SU-DHL-6 (cell line): ENCODE data around the gene KHDC3L.

Source experiments
- H2AFZ ChIP-seq: fragments of 200-600 bp; sonication (generic); 2 replicates; pipeline ENCODE4 v1.6.1; 2014; ENCODE audit warnings: low read depth, mild to moderate bottlenecking, moderate library complexity, mixed read lengths, antibody characterized with exemption, low read length; ENCODE audit not compliant: severe bottlenecking
- H3F3A ChIP-seq: fragments of 200-600 bp; shearing (Covaris generic); 2 replicates; pipeline ENCODE4 v1.6.0; 2016; ENCODE audit warnings: antibody characterized with exemption, mild to moderate bottlenecking; ENCODE audit not compliant: insufficient read depth
- H3K27ac ChIP-seq: fragments of 200-600 bp; sonication (generic); 2 replicates; pipeline ENCODE4 v1.5.1; 2016; ENCODE audit warnings: low read depth, mild to moderate bottlenecking, low read length, moderate library complexity, mixed read lengths
- H3K27me3 ChIP-seq: fragments of 200-600 bp; sonication (generic), shearing (Covaris generic); 2 replicates; pipeline ENCODE4 v1.6.0; 2014; ENCODE audit warnings: mild to moderate bottlenecking, low read length
- H3K36me3 ChIP-seq: fragments of 200-600 bp; sonication (generic); 2 replicates; pipeline ENCODE4 v1.6.1; 2014; ENCODE audit warnings: mild to moderate bottlenecking, low read length, mixed read lengths
- H3K4me2 ChIP-seq: fragments of 300-600, 200-600 bp; shearing (Covaris generic), sonication (generic); 2 replicates; pipeline ENCODE4 v1.6.0; 2014; ENCODE audit warnings: low read length, low read depth, mild to moderate bottlenecking; ENCODE audit not compliant: poor library complexity, severe bottlenecking
- H3K4me3 ChIP-seq: fragments of 200-600 bp; sonication (generic); 2 replicates; pipeline ENCODE4 v1.5.1; 2014; ENCODE audit warnings: antibody characterized with exemption, low read length, mild to moderate bottlenecking, mixed read lengths; ENCODE audit not compliant: insufficient read depth, poor library complexity, severe bottlenecking
- H3K79me2 ChIP-seq: fragments of 200-600 bp; sonication (generic); 2 replicates; pipeline ENCODE4 v1.6.1; 2014; ENCODE audit warnings: mild to moderate bottlenecking, low read length, moderate library complexity; ENCODE audit not compliant: insufficient read depth
- H3K9ac ChIP-seq: fragments of 200-600 bp; sonication (generic); 2 replicates; pipeline ENCODE4 v1.7.0; 2014; ENCODE audit warnings: mild to moderate bottlenecking, low read length
- H3K9me2 ChIP-seq: fragments of 200-600 bp; sonication (generic); replicated peaks from 2 replicates; pipeline ENCODE4 v1.6.1; 2014; ENCODE audit warnings: low read length; ENCODE audit not compliant: insufficient read depth
- H3K9me3 ChIP-seq: fragments of 200-600 bp; sonication (generic); 2 replicates; pipeline ENCODE4 v1.6.1; 2014; ENCODE audit warnings: low read length, mixed read lengths; ENCODE audit not compliant: insufficient read depth
- H4K20me1 ChIP-seq: fragments of 200-600 bp; sonication (generic); 2 replicates; pipeline ENCODE4 v1.6.1; 2014; ENCODE audit warnings: low read depth, mild to moderate bottlenecking, antibody characterized with exemption, low read length, moderate library complexity, mixed read lengths
- CTCF ChIP-seq: fragments of 200-600 bp; sonication (generic); IDR thresholded peaks from one replicate; pipeline ENCODE4 v1.5.1; 2017; ENCODE audit warnings: antibody characterized with exemption, mild to moderate bottlenecking, low read length, moderate library complexity; ENCODE audit not compliant: insufficient read depth, poor library complexity, severe bottlenecking
- EZH2phosphoT487 ChIP-seq: fragments of 200-600 bp; sonication (generic), shearing (Covaris generic); conservative IDR thresholded peaks from 2 replicates; pipeline ENCODE4 v1.6.1; 2018; ENCODE audit warnings: mild to moderate bottlenecking, antibody characterized with exemption, low read length, moderate library complexity, mixed read lengths

KHDC3L gene

GRCh38 chr6:73394577-73395354, 32.3 kb downstream of the KHDC3L start, which contains the start of gene DDX43:
Gene DDX43, plus strand, starts transcription at chr6:73394828. Its CDS starts 78 bp downstream, at chr6:73394906.
- no peaks in the 10 kb centered on the region for H3F3A ChIP-seq
- H4K20me1 ChIP-seq, result no peaks in the 10 kb centered on the region
- no peak within 1 kb of the TSS for H3K27ac ChIP-seq
- no peaks in the 10 kb centered on the region for H3K36me3 ChIP-seq
- H3K4me3 ChIP-seq, result no peak within 1 kb of the TSS
- H2AFZ ChIP-seq, result no peak within 1 kb of the TSS
- no peak within 1 kb of the TSS for H3K4me2 ChIP-seq
- H3K9me2 ChIP-seq, result no peaks in the 10 kb centered on the region
- H3K79me2 ChIP-seq, result no peaks in the 10 kb centered on the region
- no peaks in the 10 kb centered on the region for H3K27me3 ChIP-seq
- TF ChIP-seq CTCF, result no peak
- TF ChIP-seq EZH2phosphoT487, result no peak
- no peak within 1 kb of the TSS for H3K9ac ChIP-seq
- no peaks in the 10 kb centered on the region for H3K9me3 ChIP-seq

DNA sequence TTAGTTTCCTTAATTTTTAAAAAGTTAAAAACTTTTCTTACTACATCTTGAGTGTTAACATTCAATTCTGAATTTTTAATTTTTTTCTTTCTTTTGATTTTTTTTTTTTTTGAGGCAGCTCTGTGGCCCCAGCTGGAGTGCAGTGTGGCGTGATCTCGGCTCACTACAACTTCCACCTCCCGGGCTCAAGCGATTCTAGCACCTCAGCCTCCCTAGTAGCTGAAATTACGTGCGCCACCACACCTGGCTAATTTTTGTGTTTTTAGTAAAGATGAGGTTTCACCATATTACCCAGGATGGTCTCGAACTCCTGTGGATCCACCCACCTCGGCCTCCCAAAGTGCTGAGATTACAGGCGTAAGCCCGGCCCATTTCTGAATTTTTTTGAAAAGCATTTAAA, 33.4 kb downstream of the KHDC3L start:
- H4K20me1 ChIP-seq, result no peaks in the 10 kb centered on the region
- H3K36me3 ChIP-seq, result no peaks in the 10 kb centered on the region
- H3K79me2 ChIP-seq, result no peaks in the 10 kb centered on the region
- no peaks in the 10 kb centered on the region for H3K9me3 ChIP-seq
- no peaks in the 10 kb centered on the region for H3K9me2 ChIP-seq
- H3K27ac ChIP-seq, result no peak overlapping the region
- no peak overlapping the region for H3K4me2 ChIP-seq
- H2AFZ ChIP-seq, result no peak overlapping the region
- no peaks in the 10 kb centered on the region for H3K27me3 ChIP-seq
- TF ChIP-seq CTCF (no peak), EZH2phosphoT487 (no peak)
- H3K9ac ChIP-seq, result no peak overlapping the region
- no peaks in the 10 kb centered on the region for H3F3A ChIP-seq
- H3K4me3 ChIP-seq, result no peak overlapping the region

- no peak overlapping the region for H3K9ac ChIP-seq
- no peaks in the 10 kb centered on the region for H3K9me3 ChIP-seq
- H3K27ac ChIP-seq, result no peak overlapping the region
- H3K4me3 ChIP-seq, result no peak overlapping the region
- no peak overlapping the region for H2AFZ ChIP-seq
- H3K79me2 ChIP-seq, result no peaks in the 10 kb centered on the region
- no peaks in the 10 kb centered on the region for H3K9me2 ChIP-seq
- H4K20me1 ChIP-seq, result no peaks in the 10 kb centered on the region
- H3F3A ChIP-seq, result no peaks in the 10 kb centered on the region
- no peak for TF ChIP-seq EZH2phosphoT487
- no peak for TF ChIP-seq CTCF
- no peak overlapping the region for H3K4me2 ChIP-seq
- no peaks in the 10 kb centered on the region for H3K27me3 ChIP-seq
- no peaks in the 10 kb centered on the region for H3K36me3 ChIP-seq
These were observed 38.2 kb downstream of the KHDC3L start for GRCh38 chr6:73400656-73401055.
